HG03558 (cell line): ENCODE data around the gene FTCD.
"Not testable (repeated sequence)": the region's sequence is repeated elsewhere in the genome, so short reads cannot be mapped to it uniquely, and the experiment has no call there.

ENCODE experiments used
- ATAC-seq: cut with Tn5 transposase; IDR thresholded peaks from one replicate; pipeline ENCODE4 v1.9.1; 2021; ENCODE audit warnings: moderate number of reproducible peaks; ENCODE audit not compliant: unreplicated experiment; ENCODE audit errors: extremely low read depth

FTCD gene

GRCh38 chr21:46142582-46143473 is 12.6 kb downstream of the FTCD start:
- no peak for ATAC-seq

GRCh38 chr21:46141767-46142581 is 13.4 kb downstream of the FTCD start:
- no peak for ATAC-seq

GRCh38 chr21:46140352-46141003 is 14.9 kb downstream of the FTCD start:
- ATAC-seq = not testable (repeated sequence)

GRCh38 chr21:46139686-46140085 is 15.7 kb downstream of the FTCD start:
- no peak for ATAC-seq

GRCh38 chr21:46138383-46138970 is 16.9 kb downstream of the FTCD start:
- ATAC-seq = no peak

- ATAC-seq = no peak
Measured at GRCh38 chr21:46137908-46138307, 17.5 kb downstream of the FTCD start.

- no peak for ATAC-seq
Measured at GRCh38 chr21:46136739-46137349, 18.5 kb downstream of the FTCD start.

GRCh38 chr21:46135782-46136395 is 19.5 kb downstream of the FTCD start:
- no peak for ATAC-seq

- ATAC-seq = no peak
Measured at GRCh38 chr21:46131838-46132651, 23.3 kb downstream of the FTCD start.

GRCh38 chr21:46131588-46131837 is 23.9 kb downstream of the FTCD start:
- no peak for ATAC-seq

- no peak for ATAC-seq
Measured at GRCh38 chr21:46130831-46131587, 24.4 kb downstream of the FTCD start.

- ATAC-seq = no peak
Measured at GRCh38 chr21:46129846-46130651, 25.3 kb downstream of the FTCD start.

- no peak for ATAC-seq
Measured at GRCh38 chr21:46128933-46129571, 26.3 kb downstream of the FTCD start.

GRCh38 chr21:46128106-46128932 is 27.1 kb downstream of the FTCD start:
- ATAC-seq = no peak

- no peak for ATAC-seq
Measured at GRCh38 chr21:46127239-46128105, 27.9 kb downstream of the FTCD start.
